Measurements from ENCODE around the gene STK4.

Gene STK4

GRCh38 chr20:45119556-45120266 lies 153.4 kb downstream of the STK4 start:
- TF ChIP-seq, protein P1, sequence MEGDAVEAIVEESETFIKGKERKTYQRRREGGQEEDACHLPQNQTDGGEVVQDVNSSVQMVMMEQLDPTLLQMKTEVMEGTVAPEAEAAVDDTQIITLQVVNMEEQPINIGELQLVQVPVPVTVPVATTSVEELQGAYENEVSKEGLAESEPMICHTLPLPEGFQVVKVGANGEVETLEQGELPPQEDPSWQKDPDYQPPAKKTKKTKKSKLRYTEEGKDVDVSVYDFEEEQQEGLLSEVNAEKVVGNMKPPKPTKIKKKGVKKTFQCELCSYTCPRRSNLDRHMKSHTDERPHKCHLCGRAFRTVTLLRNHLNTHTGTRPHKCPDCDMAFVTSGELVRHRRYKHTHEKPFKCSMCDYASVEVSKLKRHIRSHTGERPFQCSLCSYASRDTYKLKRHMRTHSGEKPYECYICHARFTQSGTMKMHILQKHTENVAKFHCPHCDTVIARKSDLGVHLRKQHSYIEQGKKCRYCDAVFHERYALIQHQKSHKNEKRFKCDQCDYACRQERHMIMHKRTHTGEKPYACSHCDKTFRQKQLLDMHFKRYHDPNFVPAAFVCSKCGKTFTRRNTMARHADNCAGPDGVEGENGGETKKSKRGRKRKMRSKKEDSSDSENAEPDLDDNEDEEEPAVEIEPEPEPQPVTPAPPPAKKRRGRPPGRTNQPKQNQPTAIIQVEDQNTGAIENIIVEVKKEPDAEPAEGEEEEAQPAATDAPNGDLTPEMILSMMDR (conservative IDR thresholded peaks at IDR 0.05; ENCODE audit: control insufficient read depth, insufficient read depth, low read depth, low read length): no peak
- no peak overlapping the region for H3K4me3 ChIP-seq (ENCODE audit: control insufficient read depth, low read depth, low read length)
- DNase-seq (ENCODE audit: low read depth): no peak

GRCh38 chr20:45121388-45121787 lies 155.1 kb downstream of the STK4 start:
- TF ChIP-seq, protein P1 (conservative IDR thresholded peaks at IDR 0.05; ENCODE audit: control insufficient read depth, insufficient read depth, low read depth, low read length): no peak
- H3K4me3 ChIP-seq (ENCODE audit: control insufficient read depth, low read depth, low read length): no peak overlapping the region
- no peak for DNase-seq (ENCODE audit: low read depth)

GRCh38 chr20:45124365-45124764 lies 158.1 kb downstream of the STK4 start, which contains the start of gene WFDC12:
Gene WFDC12, minus strand, starts transcription at chr20:45124465. Its CDS starts 18 bp downstream, at chr20:45124447.
- TF ChIP-seq, protein P1 (conservative IDR thresholded peaks at IDR 0.05; ENCODE audit: control insufficient read depth, insufficient read depth, low read depth, low read length): no peak
- DNase-seq (ENCODE audit: low read depth): no peak
- H3K4me3 ChIP-seq (ENCODE audit: control insufficient read depth, low read depth, low read length): no peak within 1 kb of the TSS

- DNase-seq (ENCODE audit: low read depth): no peak
- TF ChIP-seq, protein P1 (conservative IDR thresholded peaks at IDR 0.05; ENCODE audit: control insufficient read depth, insufficient read depth, low read depth, low read length): no peak
- H3K4me3 ChIP-seq (ENCODE audit: control insufficient read depth, low read depth, low read length): no peak overlapping the region
These were observed 161.8 kb downstream of the STK4 start for GRCh38 chr20:45128099-45128498.

Measured in fibroblast of mammary gland (primary cell).